HG03565 (cell line): ENCODE measurements around the gene SOX30.

Experiments
- ATAC-seq: cut with Tn5 transposase; IDR thresholded peaks from one replicate; pipeline ENCODE4 v1.9.1; 2021; ENCODE audit warnings: mild to moderate bottlenecking, moderate library complexity; ENCODE audit not compliant: unreplicated experiment

SOX30 gene

GRCh38 chr5:157610990-157611389, 41.2 kb downstream of the SOX30 start:
- ATAC-seq, result no peak

- no peak for ATAC-seq
Observed at GRCh38 chr5:157608972-157609565, 43.2 kb downstream of the SOX30 start.

DNA sequence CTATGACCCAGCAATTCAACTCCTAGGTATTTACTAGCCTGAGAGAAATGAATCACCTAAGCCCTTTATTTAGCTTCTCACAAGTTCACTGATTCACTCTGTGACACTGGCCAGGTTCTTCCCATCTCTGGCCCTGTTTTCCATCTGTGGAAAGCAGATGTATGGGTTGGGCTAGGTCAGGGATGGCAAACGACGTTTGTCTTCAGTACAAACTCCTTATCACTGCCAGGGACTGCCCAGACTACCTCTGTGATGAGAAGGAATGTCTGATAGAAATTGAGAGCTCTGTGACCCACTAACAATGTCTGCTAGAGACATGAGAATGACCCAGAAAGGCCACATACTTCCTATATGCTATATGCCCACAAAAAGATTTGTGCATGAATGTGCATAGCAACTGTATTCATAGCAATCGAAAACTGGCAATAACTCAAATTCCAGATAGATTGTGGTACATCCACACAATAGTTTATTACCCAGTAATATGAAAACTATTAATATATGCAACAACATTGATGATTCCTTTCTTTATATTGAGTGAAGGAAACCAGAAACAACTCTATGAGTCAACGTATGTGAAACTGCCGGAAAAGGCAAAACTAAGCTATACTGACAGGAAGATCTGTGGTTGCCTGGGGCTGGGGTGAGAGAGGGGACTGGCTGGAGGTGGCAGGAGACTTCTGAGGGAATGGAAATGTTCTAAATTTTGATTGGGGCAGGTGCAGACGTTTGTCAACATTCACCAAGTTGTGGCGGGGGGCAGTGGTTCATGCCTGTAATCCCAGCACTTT, 44.7 kb downstream of the SOX30 start:
- peak; percentile 31 for ATAC-seq

- no peak for ATAC-seq
Observed at GRCh38 chr5:157606046-157606445, 46.2 kb downstream of the SOX30 start.

DNA sequence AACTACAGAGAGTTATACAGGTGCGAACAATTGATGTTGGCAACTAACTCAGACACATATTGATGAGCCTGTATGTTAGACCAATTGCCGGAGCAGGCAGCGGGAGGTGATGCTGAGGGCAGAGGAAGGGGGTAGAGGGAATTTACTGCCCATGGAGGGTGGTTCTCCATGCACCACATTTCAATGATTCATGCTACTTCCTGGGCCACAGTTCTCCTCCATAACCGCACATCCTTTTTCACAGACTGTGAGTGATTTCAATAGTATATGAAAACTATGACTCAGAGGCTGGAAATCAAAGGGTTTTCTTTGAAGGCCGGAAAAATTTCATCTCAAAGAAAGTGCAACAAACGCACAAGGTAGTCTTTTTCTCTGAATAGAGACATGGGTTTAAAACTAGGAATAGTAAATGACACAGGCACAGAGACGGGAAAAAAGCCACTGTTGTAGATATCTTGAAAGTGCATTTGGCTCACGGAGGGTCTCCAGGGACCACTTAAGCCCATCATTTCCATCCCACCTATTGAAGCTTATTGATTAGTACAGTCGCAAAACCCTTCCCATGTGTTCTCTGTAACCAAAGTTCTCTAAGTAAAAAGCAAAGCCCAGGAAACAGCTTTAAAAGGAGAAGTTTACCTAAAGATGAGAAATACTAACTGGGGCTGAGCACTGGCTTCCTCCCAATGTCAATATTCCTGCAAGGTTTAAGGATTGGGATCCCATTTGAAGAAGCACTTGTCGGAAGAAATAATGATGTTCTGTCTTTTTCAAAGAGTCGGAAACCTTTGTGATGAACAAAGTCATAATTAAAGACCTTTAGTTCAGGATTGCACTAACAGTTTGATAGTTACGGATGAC, 48.7 kb downstream of the SOX30 start:
- no peak for ATAC-seq

DNA sequence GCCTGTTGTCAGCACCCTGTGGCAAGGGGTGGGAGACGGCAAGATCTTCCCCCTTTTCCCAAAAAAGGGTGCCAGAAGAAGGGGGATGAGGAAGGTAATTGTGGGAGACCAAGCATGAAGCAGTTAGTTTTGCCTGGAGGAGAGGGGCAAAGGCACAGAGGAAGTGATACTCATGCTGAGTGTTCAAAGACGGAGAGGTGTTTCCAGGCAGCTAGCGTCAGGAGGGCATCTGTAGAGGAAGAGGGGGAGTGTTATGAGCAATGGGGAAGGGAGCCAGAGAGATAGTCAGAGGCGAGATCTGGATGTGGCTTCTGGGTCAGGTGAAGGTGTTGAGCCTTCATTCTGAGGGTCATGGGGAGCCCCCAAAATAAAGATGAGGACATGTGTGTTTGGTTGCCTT, 49.7 kb downstream of the SOX30 start:
- peak; percentile 46 for ATAC-seq

DNA sequence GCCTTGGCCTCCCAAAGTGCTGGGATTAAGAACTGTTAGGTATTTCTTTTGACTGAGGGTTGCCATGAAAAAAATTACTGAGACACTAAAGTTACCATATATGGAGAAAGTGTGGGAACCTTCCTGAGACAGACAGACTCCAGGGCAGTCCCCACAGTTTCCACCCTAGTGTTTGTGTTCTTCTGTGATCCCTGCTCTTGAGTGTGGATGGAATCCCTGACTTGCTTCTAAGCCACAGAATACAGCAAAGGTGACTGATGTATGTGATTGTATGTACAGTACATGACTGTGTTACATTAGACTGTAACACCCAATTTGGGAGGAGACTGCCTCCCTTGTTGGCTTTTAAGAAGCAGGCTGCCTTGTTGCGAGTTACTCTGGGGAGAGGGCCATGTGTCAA, 52.0 kb downstream of the SOX30 start:
- ATAC-seq, result no peak

- ATAC-seq, result no peak
Observed at GRCh38 chr5:157599565-157599964, 52.7 kb downstream of the SOX30 start.

DNA sequence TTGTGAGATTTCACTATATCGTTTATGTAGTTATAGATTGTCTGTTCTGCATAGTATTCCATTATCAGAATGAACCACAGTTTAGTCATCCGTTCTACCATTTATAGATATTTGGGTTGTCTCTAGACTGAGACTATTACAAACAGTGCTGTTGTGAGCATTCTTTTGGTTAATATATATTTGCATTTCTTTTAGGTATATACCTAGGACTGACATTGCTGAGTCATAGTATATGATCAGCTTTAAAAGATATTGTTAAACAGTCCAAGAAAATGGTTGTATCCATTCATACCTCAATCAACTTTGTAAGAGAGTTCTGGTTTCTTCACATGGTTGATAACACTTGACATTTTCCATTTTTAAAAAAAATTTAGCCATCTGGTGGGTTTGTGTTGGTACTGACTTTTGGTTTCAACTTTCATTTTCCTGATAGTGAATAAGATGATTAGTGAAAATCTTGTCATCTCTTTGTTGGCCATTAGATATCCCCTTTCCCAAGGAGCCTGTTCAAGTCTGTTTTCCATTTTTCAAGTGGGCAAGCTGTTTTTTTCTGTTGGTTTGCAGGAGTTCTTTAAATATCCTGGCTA, 53.8 kb downstream of the SOX30 start:
- ATAC-seq, result peak; percentile 22

GRCh38 chr5:157597277-157597676, 55.0 kb downstream of the SOX30 start:
- no peak for ATAC-seq

DNA sequence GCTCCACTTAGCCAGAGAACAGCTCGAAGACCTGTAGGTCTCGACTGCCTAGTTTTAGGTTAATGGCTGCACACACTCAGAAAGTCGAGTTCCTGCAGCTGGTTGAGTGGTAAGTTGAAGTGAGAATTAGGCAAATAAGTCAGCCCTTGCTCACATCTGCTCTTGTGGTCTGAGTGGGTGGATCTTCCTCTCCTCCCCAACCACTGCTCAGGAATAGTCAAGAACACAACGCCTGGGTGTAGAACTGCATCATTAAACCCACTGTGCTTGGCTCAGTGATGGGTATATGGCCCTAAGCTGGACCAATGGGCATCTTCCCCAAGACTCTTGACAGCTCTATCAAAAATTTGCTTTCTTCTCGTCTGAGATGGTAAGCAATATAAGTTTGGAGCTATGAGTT, 55.8 kb downstream of the SOX30 start:
- peak; percentile 74 for ATAC-seq

DNA sequence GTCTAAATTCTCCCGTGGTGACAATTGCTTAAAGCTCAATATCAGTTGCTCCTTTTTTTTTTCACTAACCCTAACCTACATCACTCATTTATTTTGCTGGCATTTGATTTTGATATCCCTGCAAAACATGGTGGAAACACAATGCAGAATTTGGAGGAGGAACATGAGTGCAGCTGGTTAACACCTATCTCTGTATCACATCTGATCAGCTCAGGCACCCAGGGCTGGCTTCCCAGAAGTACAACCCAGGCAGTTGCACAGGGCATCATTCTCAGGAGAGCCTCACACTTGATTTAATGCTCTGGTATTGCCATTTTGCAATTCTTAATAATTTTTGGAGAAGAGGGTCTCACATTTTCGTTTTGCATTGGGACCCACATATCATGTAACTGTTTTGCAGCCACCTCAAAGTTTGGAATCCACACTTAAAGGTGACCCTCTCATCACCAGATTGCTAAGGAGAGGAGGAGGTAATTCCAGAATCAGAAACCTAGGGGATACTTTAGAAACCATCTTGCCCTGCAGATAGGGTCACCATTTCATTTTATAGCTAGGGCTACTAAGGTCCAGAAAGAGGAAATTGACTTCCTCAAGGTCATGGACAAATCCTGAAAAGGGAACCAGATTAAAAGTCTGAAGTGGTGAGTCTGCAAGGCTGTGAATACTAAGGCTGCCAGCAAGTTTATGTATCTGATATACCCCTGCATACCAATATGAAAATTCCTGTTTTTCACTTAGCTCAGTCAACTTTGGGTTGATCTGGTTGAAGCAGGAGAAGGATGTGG, 57.4 kb downstream of the SOX30 start:
- no peak for ATAC-seq

GRCh38 chr5:157594257-157594656, 58.0 kb downstream of the SOX30 start:
- ATAC-seq, result no peak

DNA sequence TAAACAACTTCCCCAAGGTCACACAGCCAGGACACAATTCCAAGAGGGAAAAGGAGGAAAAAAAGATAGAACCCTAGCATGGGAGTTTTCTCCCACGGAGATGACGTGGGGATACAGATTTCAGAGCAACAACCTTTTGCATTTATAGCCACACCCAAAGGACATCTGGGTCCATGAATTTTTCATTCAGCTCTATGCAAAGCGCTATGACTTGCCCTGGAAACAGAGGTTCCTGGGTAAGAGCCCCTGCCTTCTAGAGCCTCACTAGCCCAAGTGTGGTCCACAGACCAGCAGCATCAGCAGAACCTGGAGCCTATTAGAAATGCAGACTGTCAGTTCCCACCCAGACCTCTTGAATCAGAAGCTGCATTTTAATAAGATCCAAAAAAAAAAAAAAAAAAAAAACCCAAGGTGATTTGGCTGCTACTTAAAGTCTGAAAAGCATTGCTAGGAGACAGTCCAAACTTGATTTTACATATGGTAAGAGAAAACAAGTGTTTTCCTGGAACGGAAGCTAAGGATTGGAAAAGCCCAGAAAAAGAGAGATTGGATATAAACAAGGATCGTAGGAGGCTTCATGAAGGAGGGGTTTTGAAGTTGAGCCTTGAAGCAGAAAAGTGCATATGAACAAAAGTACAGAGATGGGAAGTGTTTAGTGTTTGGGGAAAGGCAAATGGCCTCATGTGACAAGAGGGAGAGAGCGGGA, 59.0 kb downstream of the SOX30 start:
- ATAC-seq, result no peak

- no peak for ATAC-seq
Observed at GRCh38 chr5:157592594-157592993, 59.6 kb downstream of the SOX30 start.

DNA sequence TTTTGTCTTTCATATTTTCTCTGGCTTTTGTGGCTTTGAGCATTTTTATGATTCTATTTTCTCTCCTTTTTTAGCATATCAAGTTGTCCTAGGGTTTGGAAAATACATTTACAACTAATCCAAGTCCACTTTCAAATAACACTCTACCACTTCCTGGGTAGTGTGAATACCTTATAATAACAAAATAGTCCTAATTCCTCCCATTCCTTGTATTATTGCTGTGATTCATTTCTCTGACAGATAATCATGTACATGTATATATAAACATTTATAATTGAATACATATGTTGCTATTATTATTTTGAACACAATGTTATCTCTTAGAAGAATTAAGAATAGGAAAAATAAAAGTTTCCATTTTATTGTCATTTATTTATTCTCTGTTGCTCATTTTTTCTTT, 61.8 kb downstream of the SOX30 start:
- no peak for ATAC-seq

DNA sequence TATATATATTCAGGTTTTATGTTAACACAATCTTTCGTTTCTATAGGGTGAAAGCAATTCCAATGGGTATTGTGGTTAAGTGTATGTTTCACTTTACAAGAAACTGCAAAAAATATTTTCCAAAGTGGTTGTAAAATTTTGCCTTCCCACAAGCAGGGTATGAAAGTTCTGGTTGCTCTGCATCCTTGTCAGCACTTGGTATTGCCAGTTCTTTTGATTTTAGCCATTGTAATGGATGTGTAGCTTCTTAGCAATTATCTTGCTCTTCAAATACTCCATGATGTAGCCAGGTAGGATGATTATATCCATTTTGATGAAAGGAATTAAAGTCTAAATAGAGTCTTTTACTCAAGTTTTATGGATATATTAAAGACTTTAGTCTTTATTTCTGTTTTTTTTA, 67.6 kb downstream of the SOX30 start:
- no peak for ATAC-seq

DNA sequence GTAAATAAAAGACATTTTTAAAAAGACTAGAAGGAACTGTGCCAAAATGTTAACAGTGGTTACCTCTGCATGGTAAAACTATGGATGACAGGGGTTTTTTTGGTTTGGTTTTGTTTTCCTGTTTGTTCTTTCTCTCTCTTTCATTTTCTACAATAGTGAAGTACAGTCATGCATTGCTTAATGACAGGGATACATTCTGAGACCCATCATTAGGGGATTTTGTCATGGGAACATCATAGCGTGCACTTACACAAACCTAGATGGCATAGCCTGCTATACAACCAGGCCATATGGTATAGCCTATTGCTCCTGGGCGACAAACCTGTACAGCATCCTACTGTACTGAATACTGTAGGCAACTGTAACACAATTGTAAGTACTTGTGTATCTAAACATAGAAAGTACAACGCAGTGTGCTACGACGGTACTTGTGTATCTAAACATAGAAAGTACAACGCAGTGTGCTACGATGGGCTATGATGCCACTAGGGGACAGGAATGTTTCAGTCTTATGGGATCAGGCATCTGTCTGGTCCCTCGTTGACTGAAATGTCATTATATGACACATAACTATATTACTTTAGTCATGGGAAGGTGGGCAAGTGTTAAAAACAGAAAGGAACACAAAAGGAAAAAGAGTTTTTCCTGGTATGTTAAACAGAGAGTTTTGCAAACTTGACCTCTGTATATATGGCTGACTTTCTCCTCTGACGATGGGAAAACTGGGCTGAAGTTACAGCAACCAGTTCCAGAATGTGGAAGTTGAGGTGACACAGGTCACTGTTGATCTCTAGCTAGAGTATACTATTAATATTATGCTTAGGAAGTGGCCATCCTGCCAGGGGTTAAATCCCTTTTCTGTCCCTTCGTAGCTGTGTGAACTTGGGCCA, 69.3 kb downstream of the SOX30 start:
- ATAC-seq, result peak; percentile 69

DNA sequence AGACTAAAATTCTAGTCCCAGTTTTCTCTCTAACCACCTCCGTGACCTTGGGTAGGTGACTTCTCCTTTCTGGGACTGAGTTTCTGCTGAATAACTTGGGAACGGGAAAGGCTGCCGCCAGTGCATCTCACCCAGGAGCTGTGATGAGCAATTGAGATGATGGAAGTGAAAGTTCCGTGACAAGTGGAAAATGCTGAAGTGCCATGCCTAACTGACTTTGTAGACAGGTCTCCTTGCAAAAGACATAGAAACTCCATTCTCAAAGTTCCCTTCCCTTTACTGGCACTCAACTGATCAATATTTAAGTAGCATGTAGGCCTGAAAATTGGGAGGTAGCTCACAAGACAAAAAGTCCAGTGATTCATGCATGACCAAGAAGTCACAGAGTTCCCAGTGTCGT, 70.3 kb downstream of the SOX30 start:
- ATAC-seq, result no peak
